PFSK-1 (cell line): Measurements from ENCODE around the gene CDH1.

Experiments used
- FOXP2 ChIP-seq: optimal IDR thresholded peaks from 2 replicates; pipeline ENCODE3; 2011; ENCODE audit warnings: borderline replicate concordance, control low read depth, inconsistent platforms; ENCODE audit not compliant: insufficient read depth; ENCODE audit errors: extremely low read length, extremely low read depth
- POLR2AphosphoS5 ChIP-seq: IDR thresholded peaks from 2 replicates; pipeline ENCODE4 v1.6.1; 2012; ENCODE audit warnings: low read depth, mild to moderate bottlenecking, control low read depth, low read length, moderate library complexity
- SIN3A ChIP-seq: IDR thresholded peaks from 2 replicates; pipeline ENCODE4 v1.6.1; 2012; ENCODE audit warnings: mild to moderate bottlenecking, low read length, moderate library complexity, borderline replicate concordance; ENCODE audit not compliant: insufficient read depth
- TAF1 ChIP-seq: IDR thresholded peaks from 2 replicates; pipeline ENCODE4 v1.6.1; 2012; ENCODE audit warnings: low read length, control low read depth, borderline replicate concordance; ENCODE audit not compliant: insufficient read depth
- TF ChIP-seq, protein P1 (sequence below), 2 experiments: IDR thresholded peaks; 2 replicates each; pipeline versions ENCODE4 v1.6.1 to v1.8.0; 2011 to 2012; ENCODE audit warnings: low read depth in 2 of 2, low read length in 2 of 2, control low read depth in 1 of 2, inconsistent platforms in 1 of 2, mild to moderate bottlenecking in 1 of 2, moderate library complexity in 1 of 2; ENCODE audit not compliant: insufficient read depth in 1 of 2

CDH1 gene

GRCh38 chr16:68770671-68771070 is 33.6 kb downstream of the CDH1 start:
- TF ChIP-seq POLR2AphosphoS5: no peak
- TF ChIP-seq SIN3A: no peak
- TF ChIP-seq FOXP2: no peak
- TF ChIP-seq TAF1: no peak
- TF ChIP-seq, protein P1, sequence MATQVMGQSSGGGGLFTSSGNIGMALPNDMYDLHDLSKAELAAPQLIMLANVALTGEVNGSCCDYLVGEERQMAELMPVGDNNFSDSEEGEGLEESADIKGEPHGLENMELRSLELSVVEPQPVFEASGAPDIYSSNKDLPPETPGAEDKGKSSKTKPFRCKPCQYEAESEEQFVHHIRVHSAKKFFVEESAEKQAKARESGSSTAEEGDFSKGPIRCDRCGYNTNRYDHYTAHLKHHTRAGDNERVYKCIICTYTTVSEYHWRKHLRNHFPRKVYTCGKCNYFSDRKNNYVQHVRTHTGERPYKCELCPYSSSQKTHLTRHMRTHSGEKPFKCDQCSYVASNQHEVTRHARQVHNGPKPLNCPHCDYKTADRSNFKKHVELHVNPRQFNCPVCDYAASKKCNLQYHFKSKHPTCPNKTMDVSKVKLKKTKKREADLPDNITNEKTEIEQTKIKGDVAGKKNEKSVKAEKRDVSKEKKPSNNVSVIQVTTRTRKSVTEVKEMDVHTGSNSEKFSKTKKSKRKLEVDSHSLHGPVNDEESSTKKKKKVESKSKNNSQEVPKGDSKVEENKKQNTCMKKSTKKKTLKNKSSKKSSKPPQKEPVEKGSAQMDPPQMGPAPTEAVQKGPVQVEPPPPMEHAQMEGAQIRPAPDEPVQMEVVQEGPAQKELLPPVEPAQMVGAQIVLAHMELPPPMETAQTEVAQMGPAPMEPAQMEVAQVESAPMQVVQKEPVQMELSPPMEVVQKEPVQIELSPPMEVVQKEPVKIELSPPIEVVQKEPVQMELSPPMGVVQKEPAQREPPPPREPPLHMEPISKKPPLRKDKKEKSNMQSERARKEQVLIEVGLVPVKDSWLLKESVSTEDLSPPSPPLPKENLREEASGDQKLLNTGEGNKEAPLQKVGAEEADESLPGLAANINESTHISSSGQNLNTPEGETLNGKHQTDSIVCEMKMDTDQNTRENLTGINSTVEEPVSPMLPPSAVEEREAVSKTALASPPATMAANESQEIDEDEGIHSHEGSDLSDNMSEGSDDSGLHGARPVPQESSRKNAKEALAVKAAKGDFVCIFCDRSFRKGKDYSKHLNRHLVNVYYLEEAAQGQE (IDR thresholded peaks at IDR 0.05; ENCODE audit: insufficient read depth in 1 of 2, low read depth in 2 of 2, low read length in 2 of 2): no peak

DNA sequence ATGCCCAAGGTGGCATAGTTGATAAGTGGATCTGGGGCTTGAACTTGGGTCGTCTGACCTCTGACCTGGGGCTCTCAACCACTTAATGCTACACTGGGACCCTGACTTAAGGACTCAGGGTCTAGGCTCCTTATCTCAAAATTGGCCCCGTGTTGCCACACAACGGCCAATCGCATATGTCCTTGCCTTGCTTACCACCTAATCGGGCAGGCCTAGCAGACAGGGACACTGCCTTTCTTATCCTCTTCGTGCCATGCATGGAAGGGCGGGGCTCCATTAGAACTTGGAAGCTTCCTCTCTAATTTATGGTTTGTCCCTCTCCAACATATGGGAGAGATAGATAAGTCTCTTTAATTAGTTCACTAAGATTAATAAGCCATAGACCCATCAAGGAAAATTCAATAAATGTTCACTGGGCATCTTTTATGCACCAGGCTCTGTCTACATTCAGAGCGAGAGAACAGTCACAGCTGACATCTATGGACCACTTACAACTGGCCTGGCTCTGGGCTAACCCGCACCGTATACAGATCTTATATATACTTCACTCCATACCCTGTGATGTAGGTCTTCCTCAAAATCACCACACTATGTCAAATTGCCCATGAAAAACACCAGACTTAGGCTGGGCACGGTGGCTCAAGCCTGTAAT is 35.1 kb downstream of the CDH1 start:
- TF ChIP-seq, protein P1 (IDR thresholded peaks at IDR 0.05; ENCODE audit: insufficient read depth in 1 of 2, low read depth in 2 of 2, low read length in 2 of 2): no peak
- TF ChIP-seq FOXP2: no peak
- no peak for TF ChIP-seq TAF1
- TF ChIP-seq SIN3A: no peak
- no peak for TF ChIP-seq POLR2AphosphoS5

GRCh38 chr16:68772871-68773270 is 35.8 kb downstream of the CDH1 start:
- TF ChIP-seq FOXP2 (no peak), POLR2AphosphoS5 (no peak), TAF1 (no peak), SIN3A (no peak)
- TF ChIP-seq, protein P1 (IDR thresholded peaks at IDR 0.05; ENCODE audit: insufficient read depth in 1 of 2, low read depth in 2 of 2, low read length in 2 of 2): no peak

DNA sequence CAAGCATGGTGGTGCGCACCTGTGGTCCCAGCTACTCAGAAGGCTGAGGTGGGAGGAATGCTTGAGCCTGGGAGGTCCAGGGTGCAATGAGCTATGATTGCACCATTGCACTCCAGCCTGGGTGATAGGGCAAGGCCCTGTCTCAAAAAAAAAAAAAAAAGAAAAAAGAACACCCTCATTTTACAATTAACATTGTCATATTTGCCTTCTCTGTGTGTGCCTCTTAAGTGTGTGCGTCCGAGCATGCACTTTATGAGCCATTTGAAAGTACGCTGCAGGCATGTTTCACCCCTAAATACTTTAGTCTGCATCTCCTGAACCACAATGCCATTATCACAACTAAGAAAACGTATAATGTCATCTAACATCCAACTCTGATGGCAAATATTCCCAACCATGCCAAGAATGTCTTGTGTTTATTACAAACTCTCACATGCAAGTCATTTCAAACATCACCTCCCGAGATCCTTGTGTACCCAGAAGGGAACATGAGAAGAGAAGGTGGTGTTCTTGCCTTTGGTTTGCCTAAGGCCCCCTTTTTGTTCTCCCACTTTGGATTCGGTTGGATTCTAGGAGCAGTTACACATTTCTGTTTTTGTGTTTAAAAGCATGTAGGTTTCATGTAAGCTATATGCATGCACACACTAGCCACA is 38.0 kb downstream of the CDH1 start:
- TF ChIP-seq TAF1 (no peak), POLR2AphosphoS5 (no peak), FOXP2 (no peak), SIN3A (no peak)
- TF ChIP-seq, protein P1 (IDR thresholded peaks at IDR 0.05; ENCODE audit: insufficient read depth in 1 of 2, low read depth in 2 of 2, low read length in 2 of 2): no peak
